Chondrocyte (in vitro differentiated cells): ENCODE measurements around the gene MTHFD1. TPM values are rescaled to one million over a fixed set of nuclear protein-coding genes. Genes with fewer than 3 reads are reported as not detected.
A peak's percentile ranks its signal among the peaks of the same experiment; 100 is the strongest.

Experiments used
- DNase-seq: peaks from one replicate; pipeline ENCODE4 v3.0.0; 2021; ENCODE audit warnings: mixed read lengths, low spot score
- H3K27ac Mint-ChIP-seq: one replicate; pipeline ENCODE4 v1.8.0; 2021; ENCODE audit warnings: mild to moderate bottlenecking, moderate library complexity, mixed read lengths; ENCODE audit not compliant: unreplicated experiment
- H3K27me3 Mint-ChIP-seq: 2 replicates; pipeline ENCODE4 v1.8.0; 2021; ENCODE audit warnings: low read depth, mixed read lengths
- H3K36me3 Mint-ChIP-seq: 2 replicates; pipeline ENCODE4 v1.8.0; 2021; ENCODE audit warnings: low read depth, mixed read lengths
- H3K4me1 Mint-ChIP-seq: 2 replicates; pipeline ENCODE4 v1.8.0; 2021; ENCODE audit warnings: low read depth, mild to moderate bottlenecking, mixed read lengths
- H3K4me3 Mint-ChIP-seq: one replicate; pipeline ENCODE4 v1.8.0; 2021; ENCODE audit warnings: mild to moderate bottlenecking, moderate library complexity, mixed read lengths; ENCODE audit not compliant: unreplicated experiment
- H3K9me3 Mint-ChIP-seq: 2 replicates; pipeline ENCODE4 v1.8.0; 2021; ENCODE audit warnings: low read depth, mixed read lengths
- total RNA-seq: library from RNA; stranded (reverse); gene quantifications from 3 replicates; pipeline ENCODE4 v1.2.1, GENCODE V29; 2021
- TF ChIP-seq, protein P1 (sequence below): fragments of 200-600 bp; sonication (generic); IDR thresholded peaks from 2 replicates; pipeline ENCODE4 v1.5.0; 2021; ENCODE audit warnings: antibody characterized with exemption, mild to moderate bottlenecking, moderate library complexity

The MTHFD1 gene
- total RNA-seq, 1 donor from 2014 or later: 54.2 TPM

GRCh38 chr14:64475585-64476273 is 87.6 kb downstream of the MTHFD1 start:
- DNase-seq: no peak
- no peak overlapping the region for H3K4me3 Mint-ChIP-seq
- peaks cover 2% of the 10 kb centered on the region for H3K4me1 Mint-ChIP-seq
- H3K9me3 Mint-ChIP-seq: no peaks in the 10 kb centered on the region
- no peaks in the 10 kb centered on the region for H3K36me3 Mint-ChIP-seq
- TF ChIP-seq, protein P1, sequence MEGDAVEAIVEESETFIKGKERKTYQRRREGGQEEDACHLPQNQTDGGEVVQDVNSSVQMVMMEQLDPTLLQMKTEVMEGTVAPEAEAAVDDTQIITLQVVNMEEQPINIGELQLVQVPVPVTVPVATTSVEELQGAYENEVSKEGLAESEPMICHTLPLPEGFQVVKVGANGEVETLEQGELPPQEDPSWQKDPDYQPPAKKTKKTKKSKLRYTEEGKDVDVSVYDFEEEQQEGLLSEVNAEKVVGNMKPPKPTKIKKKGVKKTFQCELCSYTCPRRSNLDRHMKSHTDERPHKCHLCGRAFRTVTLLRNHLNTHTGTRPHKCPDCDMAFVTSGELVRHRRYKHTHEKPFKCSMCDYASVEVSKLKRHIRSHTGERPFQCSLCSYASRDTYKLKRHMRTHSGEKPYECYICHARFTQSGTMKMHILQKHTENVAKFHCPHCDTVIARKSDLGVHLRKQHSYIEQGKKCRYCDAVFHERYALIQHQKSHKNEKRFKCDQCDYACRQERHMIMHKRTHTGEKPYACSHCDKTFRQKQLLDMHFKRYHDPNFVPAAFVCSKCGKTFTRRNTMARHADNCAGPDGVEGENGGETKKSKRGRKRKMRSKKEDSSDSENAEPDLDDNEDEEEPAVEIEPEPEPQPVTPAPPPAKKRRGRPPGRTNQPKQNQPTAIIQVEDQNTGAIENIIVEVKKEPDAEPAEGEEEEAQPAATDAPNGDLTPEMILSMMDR: no peak
- no peak overlapping the region for H3K27ac Mint-ChIP-seq
- H3K27me3 Mint-ChIP-seq: no peaks in the 10 kb centered on the region

DNA sequence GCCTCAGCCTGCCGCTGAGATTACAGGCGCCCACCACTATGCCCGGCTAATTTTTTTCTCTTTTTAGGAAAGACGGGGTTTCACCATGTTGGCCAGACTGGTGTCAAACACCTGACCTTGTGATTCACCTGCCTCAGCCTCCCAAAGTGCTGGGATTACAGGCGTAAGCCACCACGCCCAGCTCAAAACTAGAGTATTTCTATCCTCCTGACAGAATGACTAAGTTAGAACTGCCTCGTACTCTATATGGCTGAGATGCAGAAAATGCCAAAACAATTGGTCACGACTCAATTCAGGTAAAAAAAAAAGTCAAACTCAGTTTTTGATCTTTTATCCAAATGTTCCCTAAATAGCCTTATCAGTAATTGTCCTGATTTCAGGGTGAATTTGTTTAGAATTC is 88.3 kb downstream of the MTHFD1 start:
- H3K27ac Mint-ChIP-seq: no peak overlapping the region
- no peak for DNase-seq
- peaks cover 2% of the 10 kb centered on the region for H3K4me1 Mint-ChIP-seq
- no peaks in the 10 kb centered on the region for H3K27me3 Mint-ChIP-seq
- TF ChIP-seq, protein P1: no peak
- H3K4me3 Mint-ChIP-seq: no peak overlapping the region
- H3K9me3 Mint-ChIP-seq: no peaks in the 10 kb centered on the region
- H3K36me3 Mint-ChIP-seq: no peaks in the 10 kb centered on the region

- Mint-ChIP-seq H3K4me3 (no peak overlapping the region), H3K4me1 (no peaks in the 10 kb centered on the region), H3K27ac (no peak overlapping the region), H3K9me3 (no peaks in the 10 kb centered on the region), H3K36me3 (no peaks in the 10 kb centered on the region), H3K27me3 (no peaks in the 10 kb centered on the region)
- no peak for DNase-seq
- TF ChIP-seq, protein P1: peak; percentile 87
Measured at GRCh38 chr14:64478634-64479250, 90.6 kb downstream of the MTHFD1 start.

GRCh38 chr14:64488590-64489099 is 100.5 kb downstream of the MTHFD1 start:
- peaks cover 12% of the 10 kb centered on the region for H3K36me3 Mint-ChIP-seq
- no peaks in the 10 kb centered on the region for H3K4me1 Mint-ChIP-seq
- TF ChIP-seq, protein P1: no peak
- no peak overlapping the region for H3K27ac Mint-ChIP-seq
- no peaks in the 10 kb centered on the region for H3K27me3 Mint-ChIP-seq
- no peak overlapping the region for H3K4me3 Mint-ChIP-seq
- no peak for DNase-seq
- H3K9me3 Mint-ChIP-seq: no peaks in the 10 kb centered on the region

DNA sequence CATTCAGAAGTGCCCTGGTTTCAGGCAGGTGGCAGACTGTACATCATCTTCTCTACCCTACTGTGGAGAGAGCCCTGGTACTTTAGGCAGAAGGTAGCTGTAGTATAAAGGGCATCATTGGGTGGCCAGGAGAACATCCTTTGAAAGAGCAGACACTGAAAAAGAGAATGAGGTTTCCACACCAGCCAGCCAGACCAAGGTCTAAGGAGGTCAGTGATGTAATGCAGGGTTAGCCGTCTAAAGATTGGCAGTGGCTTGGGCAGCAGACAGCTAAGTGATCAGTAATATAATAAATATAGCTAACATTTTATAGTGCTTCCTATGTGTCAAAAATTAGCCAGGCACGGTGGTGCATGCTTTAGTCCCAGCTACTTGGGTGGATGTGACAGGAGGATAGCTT is 103.5 kb downstream of the MTHFD1 start:
- no peaks in the 10 kb centered on the region for H3K9me3 Mint-ChIP-seq
- H3K27ac Mint-ChIP-seq: no peak overlapping the region

More for the DNA sequence above, 103.5 kb downstream of the MTHFD1 start:
- TF ChIP-seq, protein P1: no peak
- no peaks in the 10 kb centered on the region for H3K27me3 Mint-ChIP-seq
- peaks cover 14% of the 10 kb centered on the region for H3K36me3 Mint-ChIP-seq
- no peak for DNase-seq
- no peak overlapping the region for H3K4me3 Mint-ChIP-seq
- H3K4me1 Mint-ChIP-seq: no peaks in the 10 kb centered on the region
